Neutrophil (primary cell): Measurements from ENCODE around the gene ZNF554.

Experiments
- H3K27ac ChIP-seq: fragments of 200-600 bp; sonication (generic); 2 replicates; pipeline ENCODE4 v1.5.1; 2016; ENCODE audit warnings: mild to moderate bottlenecking, moderate library complexity
- H3K27me3 ChIP-seq: fragments of 200-600 bp; sonication (generic); 2 replicates; pipeline ENCODE4 v1.6.0; 2016; ENCODE audit warnings: mild to moderate bottlenecking
- H3K36me3 ChIP-seq: fragments of 200-600 bp; sonication (generic); 2 replicates; pipeline ENCODE4 v1.5.1; 2017
- H3K4me1 ChIP-seq, 2 experiments: fragments of 200-600 bp in 1 of 2; sonication (generic) in 1 of 2; 1 replicate in 1 of 2; 2 replicates in 1 of 2; pipeline versions ENCODE4 v1.5.1 to v1.6.1; 2013 to 2016; ENCODE audit warnings: low read depth in 1 of 2, low read length in 1 of 2, mild to moderate bottlenecking in 1 of 2, moderate library complexity in 1 of 2; ENCODE audit not compliant: control insufficient read depth in 1 of 2, insufficient read depth in 1 of 2
- H3K4me3 ChIP-seq, 2 experiments: fragments of 200-600 bp in 1 of 2; sonication (generic) in 1 of 2; 1 replicate in 1 of 2; 2 replicates in 1 of 2; pipeline ENCODE4 v1.5.1; 2013 to 2016; ENCODE audit warnings: low read depth in 1 of 2, low read length in 1 of 2, mild to moderate bottlenecking in 1 of 2, moderate library complexity in 1 of 2
- H3K9me3 ChIP-seq: fragments of 200-600 bp; sonication (generic); 2 replicates; pipeline ENCODE4 v1.5.1; 2016
- TF ChIP-seq, protein P1 (sequence below): fragments of 200-600 bp; sonication (generic); IDR thresholded peaks from 2 replicates; pipeline ENCODE4 v1.5.1; 2016; ENCODE audit warnings: antibody characterized with exemption

The ZNF554 gene

GRCh38 chr19:2883686-2884439, 64.2 kb downstream of the ZNF554 start:
- Histone ChIP-seq H3K4me1 (peaks cover 0 to 4% of the 10 kb centered on the region in 2 experiments), H3K9me3 (no peaks in the 10 kb centered on the region), H3K27ac (no peak overlapping the region), H3K27me3 (no peaks in the 10 kb centered on the region), H3K4me3 (no peak overlapping the region), H3K36me3 (no peaks in the 10 kb centered on the region)
- TF ChIP-seq, protein P1, sequence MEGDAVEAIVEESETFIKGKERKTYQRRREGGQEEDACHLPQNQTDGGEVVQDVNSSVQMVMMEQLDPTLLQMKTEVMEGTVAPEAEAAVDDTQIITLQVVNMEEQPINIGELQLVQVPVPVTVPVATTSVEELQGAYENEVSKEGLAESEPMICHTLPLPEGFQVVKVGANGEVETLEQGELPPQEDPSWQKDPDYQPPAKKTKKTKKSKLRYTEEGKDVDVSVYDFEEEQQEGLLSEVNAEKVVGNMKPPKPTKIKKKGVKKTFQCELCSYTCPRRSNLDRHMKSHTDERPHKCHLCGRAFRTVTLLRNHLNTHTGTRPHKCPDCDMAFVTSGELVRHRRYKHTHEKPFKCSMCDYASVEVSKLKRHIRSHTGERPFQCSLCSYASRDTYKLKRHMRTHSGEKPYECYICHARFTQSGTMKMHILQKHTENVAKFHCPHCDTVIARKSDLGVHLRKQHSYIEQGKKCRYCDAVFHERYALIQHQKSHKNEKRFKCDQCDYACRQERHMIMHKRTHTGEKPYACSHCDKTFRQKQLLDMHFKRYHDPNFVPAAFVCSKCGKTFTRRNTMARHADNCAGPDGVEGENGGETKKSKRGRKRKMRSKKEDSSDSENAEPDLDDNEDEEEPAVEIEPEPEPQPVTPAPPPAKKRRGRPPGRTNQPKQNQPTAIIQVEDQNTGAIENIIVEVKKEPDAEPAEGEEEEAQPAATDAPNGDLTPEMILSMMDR, result no peak

DNA sequence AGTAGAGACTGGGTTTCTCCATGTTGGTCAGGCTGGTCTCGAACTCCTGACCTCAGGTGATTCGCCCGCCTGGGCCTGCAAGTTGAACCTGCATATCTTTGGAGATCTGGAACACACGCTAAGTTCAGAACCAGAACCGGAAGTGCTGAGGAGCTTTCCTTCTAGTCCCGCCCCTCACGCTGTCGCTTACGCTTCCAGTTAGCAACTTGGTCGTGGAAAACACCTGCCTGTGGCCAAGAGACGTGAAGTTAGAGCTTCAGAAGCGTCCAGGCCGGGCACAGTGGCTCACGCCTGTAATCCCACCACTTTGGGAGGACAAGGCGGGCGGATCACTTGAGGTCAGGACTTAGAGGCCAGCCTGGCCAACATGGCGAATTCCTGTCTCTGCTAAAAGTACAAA, 66.1 kb downstream of the ZNF554 start:
- no peaks in the 10 kb centered on the region for H3K36me3 ChIP-seq
- no peak overlapping the region for H3K4me3 ChIP-seq
- H3K9me3 ChIP-seq, result no peaks in the 10 kb centered on the region
- H3K27ac ChIP-seq, result no peak overlapping the region
- peaks cover 0 to 5% of the 10 kb centered on the region in 2 experiments for H3K4me1 ChIP-seq
- TF ChIP-seq, protein P1, result no peak
- no peaks in the 10 kb centered on the region for H3K27me3 ChIP-seq
